ENCODE data around the gene FSTL1. TPM values are rescaled to one million over a fixed set of nuclear protein-coding genes. Genes with fewer than 3 reads are reported as not detected.
A peak's percentile ranks its signal among the peaks of the same experiment; 100 is the strongest.

The FSTL1 gene
- total and polyA plus RNA-seq, 8 donors = 14.2 to 946 (median 97.7) TPM

DNA sequence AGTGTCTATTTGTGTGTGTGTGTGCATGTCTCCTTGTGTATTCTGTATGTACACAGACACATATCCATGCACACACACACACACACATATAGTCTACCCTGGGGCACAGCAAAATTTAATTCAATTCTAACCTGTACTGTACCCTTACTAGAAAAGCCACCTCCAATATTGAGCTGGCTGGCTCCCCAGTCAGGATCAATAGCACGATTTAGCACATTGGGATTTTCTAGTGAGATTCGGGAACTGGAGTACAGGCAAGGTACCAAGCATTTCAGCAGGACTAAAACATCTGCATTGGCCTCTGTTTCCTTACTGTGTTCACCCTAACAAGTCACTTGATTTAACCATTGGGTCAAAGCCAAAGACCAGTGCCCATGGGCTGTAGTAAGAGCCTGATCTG lies 13.2 kb downstream of the FSTL1 start:
- 74 to 96% (median 91%) methylated on average over 2 of the region's 2 CpGs for WGBS, 5 donors
- Histone ChIP-seq H3K9me3 (no peaks in the 10 kb centered on the region), H3K4me3 (no peak overlapping the region), H3K4me1 (peaks cover 5 to 87% (median 47%) of the 10 kb centered on the region in 4 donors), H3K36me3 (peaks cover 4 to 15% (median 8%) of the 10 kb centered on the region in 4 donors), H3K27ac (peak overlapping the region in 1 of 5 donors; percentile 75), H3K27me3 (no peaks in the 10 kb centered on the region)
- TF ChIP-seq POLR2AphosphoS5 (IDR thresholded peaks at IDR 0.05) (no peak), POLR2A (IDR thresholded peaks at IDR 0.05) (no peak), EP300 (IDR thresholded peaks at IDR 0.05) (no peak)
- TF ChIP-seq, protein P1, sequence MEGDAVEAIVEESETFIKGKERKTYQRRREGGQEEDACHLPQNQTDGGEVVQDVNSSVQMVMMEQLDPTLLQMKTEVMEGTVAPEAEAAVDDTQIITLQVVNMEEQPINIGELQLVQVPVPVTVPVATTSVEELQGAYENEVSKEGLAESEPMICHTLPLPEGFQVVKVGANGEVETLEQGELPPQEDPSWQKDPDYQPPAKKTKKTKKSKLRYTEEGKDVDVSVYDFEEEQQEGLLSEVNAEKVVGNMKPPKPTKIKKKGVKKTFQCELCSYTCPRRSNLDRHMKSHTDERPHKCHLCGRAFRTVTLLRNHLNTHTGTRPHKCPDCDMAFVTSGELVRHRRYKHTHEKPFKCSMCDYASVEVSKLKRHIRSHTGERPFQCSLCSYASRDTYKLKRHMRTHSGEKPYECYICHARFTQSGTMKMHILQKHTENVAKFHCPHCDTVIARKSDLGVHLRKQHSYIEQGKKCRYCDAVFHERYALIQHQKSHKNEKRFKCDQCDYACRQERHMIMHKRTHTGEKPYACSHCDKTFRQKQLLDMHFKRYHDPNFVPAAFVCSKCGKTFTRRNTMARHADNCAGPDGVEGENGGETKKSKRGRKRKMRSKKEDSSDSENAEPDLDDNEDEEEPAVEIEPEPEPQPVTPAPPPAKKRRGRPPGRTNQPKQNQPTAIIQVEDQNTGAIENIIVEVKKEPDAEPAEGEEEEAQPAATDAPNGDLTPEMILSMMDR (IDR thresholded peaks at IDR 0.05) = no peak
- no peak for DNase-seq
- intact Hi-C loops (cut with DNase I; ENCODE audit: low total_unique reads) = no loop called here

DNA sequence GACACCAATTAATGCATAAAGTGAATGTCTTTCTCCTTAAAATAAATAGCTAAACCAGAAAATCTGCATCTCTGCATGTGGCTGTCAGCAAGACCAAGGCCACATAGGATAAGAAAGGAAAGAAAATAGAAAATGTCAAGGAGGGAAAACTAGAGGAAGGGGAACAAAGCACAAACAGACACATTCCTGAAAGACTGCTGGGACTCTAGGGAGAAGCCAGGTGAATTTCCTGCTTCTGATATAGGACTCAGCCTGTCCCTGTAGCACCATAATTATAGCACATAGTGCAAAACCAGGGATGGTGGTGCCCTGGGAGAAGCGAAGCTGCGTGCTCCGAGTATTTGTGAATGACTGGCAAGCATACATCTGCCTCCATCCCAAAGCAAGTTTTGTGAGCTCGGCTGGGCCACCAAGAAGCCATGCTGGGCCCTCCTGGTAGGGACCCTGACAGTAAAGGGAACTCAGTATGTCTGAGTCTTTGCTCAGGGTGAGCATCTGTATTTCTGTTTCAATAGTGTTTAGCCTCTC lies 14.2 kb downstream of the FSTL1 start:
- Histone ChIP-seq H3K36me3 (peaks cover 4 to 15% (median 8%) of the 10 kb centered on the region in 4 donors), H3K27ac (peak overlapping the region in 3 of 5 donors; percentile 22 to 75 (median 33)), H3K4me1 (peaks cover 5 to 89% (median 52%) of the 10 kb centered on the region in 4 donors), H3K9me3 (no peaks in the 10 kb centered on the region), H3K4me3 (no peak overlapping the region), H3K27me3 (no peaks in the 10 kb centered on the region)
- no peak for TF ChIP-seq POLR2A (IDR thresholded peaks at IDR 0.05)
- no peak for TF ChIP-seq POLR2AphosphoS5 (IDR thresholded peaks at IDR 0.05)
- TF ChIP-seq, protein P1 (IDR thresholded peaks at IDR 0.05) = no peak
- TF ChIP-seq EP300 (IDR thresholded peaks at IDR 0.05) = no peak
- WGBS, 5 donors = 88 to 97% (median 93%) methylated on average over 4 of the region's 4 CpGs
- intact Hi-C loops (cut with DNase I; ENCODE audit: low total_unique reads) = no loop called here
- DNase-seq = no peak

DNA sequence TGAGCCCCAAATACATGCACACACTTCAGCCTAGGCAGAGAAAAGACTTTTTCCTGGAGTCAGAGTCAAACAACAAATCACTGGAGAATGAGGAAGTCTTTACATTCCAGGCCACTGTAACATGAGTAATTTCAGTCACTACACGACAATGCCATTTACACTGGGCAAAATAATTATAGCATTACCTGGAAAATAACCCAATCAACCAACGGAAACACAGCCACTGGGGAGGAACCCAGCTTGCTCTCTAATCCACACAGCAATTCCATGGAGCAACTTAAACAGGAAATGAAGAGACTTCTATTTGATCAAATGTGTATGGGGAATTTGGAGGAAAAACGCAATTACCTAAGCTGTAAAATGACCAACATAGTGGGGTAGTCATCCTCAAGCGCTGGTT lies 15.2 kb downstream of the FSTL1 start:
- TF ChIP-seq, protein P1 (IDR thresholded peaks at IDR 0.05) = no peak
- peak in 1 of 3 donors; percentile 18 for TF ChIP-seq POLR2AphosphoS5 (IDR thresholded peaks at IDR 0.05)
- H3K27ac ChIP-seq = peak overlapping the region in 3 of 5 donors; percentile 24 to 52 (median 33)
- intact Hi-C loops (cut with DNase I; ENCODE audit: low total_unique reads) = no loop called here

DNA sequence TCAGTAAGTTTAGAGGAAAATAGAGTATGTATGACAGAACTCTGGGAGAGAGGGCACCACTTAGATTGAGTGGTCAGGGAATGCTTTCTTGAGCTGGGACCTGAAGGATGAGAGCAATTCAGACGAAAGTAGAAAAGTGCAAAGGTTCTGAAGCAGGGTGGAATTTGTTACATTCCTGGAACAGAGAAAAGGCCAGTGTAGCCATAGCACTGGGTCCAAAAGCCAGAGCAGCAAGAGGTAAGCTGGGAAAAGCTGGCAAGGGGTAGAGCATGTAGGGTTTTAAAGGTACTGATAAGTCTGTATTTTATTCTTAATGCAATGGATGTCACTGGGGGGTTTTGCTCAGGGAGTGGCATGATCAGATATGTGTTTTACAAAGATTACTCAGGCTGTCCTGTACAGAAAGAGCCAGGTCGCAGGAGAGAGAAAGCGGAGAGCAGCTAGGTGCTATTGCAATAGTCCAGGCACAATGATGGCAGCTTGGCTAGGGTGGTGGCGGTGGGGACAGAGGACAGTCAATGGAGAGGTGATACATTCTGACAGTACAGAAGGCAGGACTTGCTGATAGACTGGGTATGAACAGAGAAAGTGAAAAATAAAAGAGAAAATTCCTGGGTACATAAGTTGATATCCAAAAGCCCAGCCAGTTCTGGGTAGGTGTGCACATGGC lies 17.0 kb downstream of the FSTL1 start:
- Histone ChIP-seq H3K36me3 (peaks cover 0 to 9% (median 4%) of the 10 kb centered on the region in 4 donors), H3K9me3 (no peaks in the 10 kb centered on the region), H3K4me3 (no peak overlapping the region), H3K27me3 (no peaks in the 10 kb centered on the region), H3K4me1 (peaks cover 5 to 75% (median 48%) of the 10 kb centered on the region in 4 donors), H3K27ac (no peak overlapping the region)
- intact Hi-C loops (cut with DNase I; ENCODE audit: low total_unique reads) = no loop called here
- no peak for DNase-seq
- WGBS, 5 donors = 91 to 97% (median 96%) methylated on average over 4 of the region's 4 CpGs
- TF ChIP-seq, protein P1 (IDR thresholded peaks at IDR 0.05) = no peak
- no peak for TF ChIP-seq POLR2AphosphoS5 (IDR thresholded peaks at IDR 0.05)
- TF ChIP-seq EP300 (IDR thresholded peaks at IDR 0.05) = no peak
- no peak for TF ChIP-seq POLR2A (IDR thresholded peaks at IDR 0.05)

More for the DNA sequence above, 15.2 kb downstream of the FSTL1 start:
- peak in 1 of 2 donors; percentile 70 for DNase-seq
- Histone ChIP-seq H3K9me3 (no peaks in the 10 kb centered on the region), H3K36me3 (peaks cover 3 to 14% (median 6%) of the 10 kb centered on the region in 4 donors), H3K4me3 (no peak overlapping the region), H3K4me1 (peaks cover 5 to 89% (median 50%) of the 10 kb centered on the region in 4 donors), H3K27me3 (no peaks in the 10 kb centered on the region)
- WGBS, 5 donors = 34 to 46% (median 43%) methylated on average over 4 of the region's 4 CpGs
